Measurements from ENCODE around the gene CBFA2T3. TPM values are rescaled to one million over a fixed set of nuclear protein-coding genes. Genes with fewer than 3 reads are reported as not detected.

CBFA2T3 gene
- total RNA-seq, 1 experiment from 2014 or later, result 2.9 TPM

DNA sequence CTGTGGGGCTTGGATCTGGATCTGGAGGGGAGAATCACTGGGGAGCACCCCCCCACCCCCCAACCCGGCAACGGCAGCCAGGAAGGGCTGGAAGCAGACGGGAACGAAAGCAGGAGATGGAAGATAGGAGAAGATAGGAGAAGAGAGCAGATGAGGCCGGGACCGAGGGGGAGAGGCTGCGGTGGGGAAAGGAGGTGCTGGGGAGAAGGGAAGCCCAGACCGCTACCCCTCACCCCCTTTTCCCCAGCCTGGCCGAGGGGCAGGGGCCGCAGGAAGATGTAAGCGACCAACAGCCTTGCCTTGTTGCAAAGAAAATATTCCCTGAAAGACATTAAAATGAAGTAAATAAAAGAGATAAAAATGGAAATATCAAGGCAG, 26.8 kb upstream of the CBFA2T3 start:
- Histone ChIP-seq H2AFZ (ENCODE audit: low read length) (no peak overlapping the region), H3K4me2 (ENCODE audit: insufficient read depth, insufficient read length, low read length) (no peak overlapping the region), H2AK5ac (ENCODE audit: insufficient read length, low read length) (no peak overlapping the region), H3K18ac (ENCODE audit: insufficient read length, low read depth, low read length) (no peak overlapping the region), H3K79me2 (ENCODE audit: insufficient read depth, low read length) (no peaks in the 10 kb centered on the region), H4K8ac (replicated peaks; ENCODE audit: insufficient read length, low read depth, low read length) (no peak overlapping the region), H3T11ph (ENCODE audit: low read length) (no peak overlapping the region), H3K14ac (ENCODE audit: insufficient read depth, low read length) (no peak overlapping the region), H3K9ac (ENCODE audit: extremely low read depth, insufficient read length, low read length) (no peak overlapping the region), H2BK20ac (ENCODE audit: low read depth, low read length, poor library complexity, severe bottlenecking) (no peak overlapping the region), H2BK120ac (ENCODE audit: low read depth, low read length, poor library complexity, severe bottlenecking) (no peak overlapping the region), H4K5ac (ENCODE audit: insufficient read length, low read depth, low read length) (no peak overlapping the region), H3K56ac (ENCODE audit: insufficient read length, low read depth, low read length) (no peak overlapping the region), H3K9me3 (ENCODE audit: control insufficient read depth, low read depth, low read length) (no peaks in the 10 kb centered on the region), H4K20me1 (ENCODE audit: control insufficient read depth, insufficient read depth, insufficient read length) (no peaks in the 10 kb centered on the region), H2BK12ac (ENCODE audit: insufficient read length, low read depth, low read length) (no peak overlapping the region), H3K23me2 (ENCODE audit: insufficient read length, low read depth, low read length, poor library complexity, severe bottlenecking) (no peaks in the 10 kb centered on the region), H2BK5ac (ENCODE audit: insufficient read length, low read length) (no peak overlapping the region), H3K23ac (ENCODE audit: insufficient read length, low read depth, low read length) (no peak overlapping the region), H3K4ac (ENCODE audit: low read depth, low read length) (no peak overlapping the region), H4K91ac (ENCODE audit: insufficient read length, low read depth, low read length) (no peak overlapping the region), H3K4me1 (ENCODE audit: insufficient read depth, low read length) (no peaks in the 10 kb centered on the region), H3K27ac (ENCODE audit: insufficient read length, low read depth, low read length) (no peak overlapping the region), H3K79me1 (ENCODE audit: insufficient read depth, low read depth, low read length, poor library complexity, severe bottlenecking) (no peaks in the 10 kb centered on the region), H2BK15ac (ENCODE audit: low read depth, low read length) (no peak overlapping the region), H3K27me3 (ENCODE audit: insufficient read depth, low read length) (peaks cover 2% of the 10 kb centered on the region; the same call in 1 of the 2 replicates)
- Mint-ChIP-seq H3K9me3 (peaks cover 13 to 27% of the 10 kb centered on the region in 2 experiments), H3K4me1 (peaks cover 18 to 30% of the 10 kb centered on the region in 2 experiments), H3K4me3 (no peak overlapping the region), H3K27ac (peak overlapping the region in 1 of 3 experiments; percentile 65; a peak in 1 of 7 replicates), H3K36me3 (ENCODE audit: insufficient read depth in 1 of 3, low read depth in 3 of 3) (peaks cover 0 to 15% (median 9%) of the 10 kb centered on the region in 3 experiments; a peak in 4 of 7 replicates), H3K27me3 (ENCODE audit: low read depth) (peaks cover 59% of the 10 kb centered on the region)
- no peak for TF ChIP-seq CTCF (conservative IDR thresholded peaks at IDR 0.05)
- no CpG with 5 or more reads among the region's 11 CpGs for WGBS (ENCODE audit: extremely low coverage, insufficient read length, low lambda C conversion rate)
- DNase-seq, result no peak

Data from H9 (cell line).